ENCODE measurements around the gene STX7.

- TF ChIP-seq, protein P1, sequence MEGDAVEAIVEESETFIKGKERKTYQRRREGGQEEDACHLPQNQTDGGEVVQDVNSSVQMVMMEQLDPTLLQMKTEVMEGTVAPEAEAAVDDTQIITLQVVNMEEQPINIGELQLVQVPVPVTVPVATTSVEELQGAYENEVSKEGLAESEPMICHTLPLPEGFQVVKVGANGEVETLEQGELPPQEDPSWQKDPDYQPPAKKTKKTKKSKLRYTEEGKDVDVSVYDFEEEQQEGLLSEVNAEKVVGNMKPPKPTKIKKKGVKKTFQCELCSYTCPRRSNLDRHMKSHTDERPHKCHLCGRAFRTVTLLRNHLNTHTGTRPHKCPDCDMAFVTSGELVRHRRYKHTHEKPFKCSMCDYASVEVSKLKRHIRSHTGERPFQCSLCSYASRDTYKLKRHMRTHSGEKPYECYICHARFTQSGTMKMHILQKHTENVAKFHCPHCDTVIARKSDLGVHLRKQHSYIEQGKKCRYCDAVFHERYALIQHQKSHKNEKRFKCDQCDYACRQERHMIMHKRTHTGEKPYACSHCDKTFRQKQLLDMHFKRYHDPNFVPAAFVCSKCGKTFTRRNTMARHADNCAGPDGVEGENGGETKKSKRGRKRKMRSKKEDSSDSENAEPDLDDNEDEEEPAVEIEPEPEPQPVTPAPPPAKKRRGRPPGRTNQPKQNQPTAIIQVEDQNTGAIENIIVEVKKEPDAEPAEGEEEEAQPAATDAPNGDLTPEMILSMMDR (IDR thresholded peaks at IDR 0.05): no peak
- no peak for TF ChIP-seq POLR2A (IDR thresholded peaks at IDR 0.05)
Observed at GRCh38 chr6:132479131-132479530, 33.8 kb downstream of the STX7 start.
